ENCODE results near the gene ZNF318. TPM values are rescaled to one million over a fixed set of nuclear protein-coding genes. Genes with fewer than 3 reads are reported as not detected.

Gene ZNF318
- total and polyA plus RNA-seq, 10 of the 15 experiments (the other 5 are each of a cell fraction or from before 2014, with no cell fraction given), result 3.4 to 79.8 (median 13.7) TPM

DNA sequence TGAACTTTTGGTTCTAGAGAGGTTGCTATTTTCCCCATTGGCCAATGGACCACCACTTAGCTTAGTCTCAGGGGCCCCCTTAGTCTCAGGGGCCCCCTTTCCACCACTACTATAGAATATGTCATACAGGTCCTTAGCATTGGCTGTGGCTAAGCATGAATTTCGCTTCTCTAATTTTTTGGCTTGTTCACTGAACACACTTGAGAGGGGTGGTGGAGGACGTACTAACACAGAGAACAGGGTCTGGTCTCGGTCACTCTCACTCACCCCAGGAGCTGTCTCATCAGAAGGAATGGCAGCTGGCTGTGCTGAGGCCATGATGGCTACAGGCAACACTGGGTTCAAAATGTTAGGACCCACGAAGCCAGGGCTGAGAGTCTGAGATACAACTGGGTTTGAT is 30.3 kb downstream of the ZNF318 start (continued):
- TF ChIP-seq, protein P1, sequence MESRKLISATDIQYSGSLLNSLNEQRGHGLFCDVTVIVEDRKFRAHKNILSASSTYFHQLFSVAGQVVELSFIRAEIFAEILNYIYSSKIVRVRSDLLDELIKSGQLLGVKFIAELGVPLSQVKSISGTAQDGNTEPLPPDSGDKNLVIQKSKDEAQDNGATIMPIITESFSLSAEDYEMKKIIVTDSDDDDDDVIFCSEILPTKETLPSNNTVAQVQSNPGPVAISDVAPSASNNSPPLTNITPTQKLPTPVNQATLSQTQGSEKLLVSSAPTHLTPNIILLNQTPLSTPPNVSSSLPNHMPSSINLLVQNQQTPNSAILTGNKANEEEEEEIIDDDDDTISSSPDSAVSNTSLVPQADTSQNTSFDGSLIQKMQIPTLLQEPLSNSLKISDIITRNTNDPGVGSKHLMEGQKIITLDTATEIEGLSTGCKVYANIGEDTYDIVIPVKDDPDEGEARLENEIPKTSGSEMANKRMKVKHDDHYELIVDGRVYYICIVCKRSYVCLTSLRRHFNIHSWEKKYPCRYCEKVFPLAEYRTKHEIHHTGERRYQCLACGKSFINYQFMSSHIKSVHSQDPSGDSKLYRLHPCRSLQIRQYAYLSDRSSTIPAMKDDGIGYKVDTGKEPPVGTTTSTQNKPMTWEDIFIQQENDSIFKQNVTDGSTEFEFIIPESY (IDR thresholded peaks at IDR 0.05), result no peak
- TF ChIP-seq EP300 (IDR thresholded peaks at IDR 0.05; ENCODE audit: borderline replicate concordance in 1 of 2, control insufficient read depth in 1 of 2, low read depth in 2 of 2, low read length in 2 of 2) (peak; percentile 42 to 66; a peak in 1 of 4 replicates), MTA2 (IDR thresholded peaks at IDR 0.05; ENCODE audit: low read depth) (peak; percentile 72), MEF2A (IDR thresholded peaks at IDR 0.05; ENCODE audit: insufficient read depth, low read depth, low read length) (0 out of 2 replicates have a peak, but pooled peaks have one; percentile 27), LARP7 (IDR thresholded peaks at IDR 0.05) (no peak), FOS (IDR thresholded peaks at IDR 0.05; ENCODE audit: borderline replicate concordance, extremely low read depth, insufficient read length) (no peak), NFYA (IDR thresholded peaks at IDR 0.05; ENCODE audit: borderline replicate concordance, low read depth, low read length) (no peak), MYC (IDR thresholded peaks at IDR 0.05; ENCODE audit: insufficient read depth, insufficient read length, insufficient replicate concordance, low read length, severe bottlenecking) (no peak), NR2C2 (IDR thresholded peaks at IDR 0.05; ENCODE audit: borderline replicate concordance, control insufficient read depth, insufficient read length, low read depth) (no peak), TCF3 (IDR thresholded peaks at IDR 0.05; ENCODE audit: borderline replicate concordance, insufficient read depth, low read depth, low read length) (no peak), CREM (IDR thresholded peaks at IDR 0.05; ENCODE audit: low read depth) (0 out of 2 replicates have a peak, but pooled peaks have one; percentile 15), POU2F2 (IDR thresholded peaks at IDR 0.05; ENCODE audit: borderline replicate concordance, low read depth, low read length) (no peak), BACH1 (IDR thresholded peaks at IDR 0.05; ENCODE audit: borderline replicate concordance) (no peak), SP1 (IDR thresholded peaks at IDR 0.05; ENCODE audit: low read depth, low read length) (peak; percentile 48), HDGF (IDR thresholded peaks at IDR 0.05) (peak; percentile 69; the same call in 1 of the 2 replicates), CREB1 (IDR thresholded peaks at IDR 0.05; ENCODE audit: low read depth) (0 out of 2 replicates have a peak, but pooled peaks have one; percentile 28), SPI1 (IDR thresholded peaks at IDR 0.05; ENCODE audit: borderline replicate concordance, insufficient read depth, low read depth, low read length) (peak; percentile 84), RAD51 (IDR thresholded peaks at IDR 0.05) (no peak), EED (IDR thresholded peaks at IDR 0.05; ENCODE audit: low read depth) (0 out of 2 replicates have a peak, but pooled peaks have one; percentile 31), CHD2 (IDR thresholded peaks at IDR 0.05; ENCODE audit: borderline replicate concordance, low read depth, low read length) (no peak)
- TF ChIP-seq, protein P2, sequence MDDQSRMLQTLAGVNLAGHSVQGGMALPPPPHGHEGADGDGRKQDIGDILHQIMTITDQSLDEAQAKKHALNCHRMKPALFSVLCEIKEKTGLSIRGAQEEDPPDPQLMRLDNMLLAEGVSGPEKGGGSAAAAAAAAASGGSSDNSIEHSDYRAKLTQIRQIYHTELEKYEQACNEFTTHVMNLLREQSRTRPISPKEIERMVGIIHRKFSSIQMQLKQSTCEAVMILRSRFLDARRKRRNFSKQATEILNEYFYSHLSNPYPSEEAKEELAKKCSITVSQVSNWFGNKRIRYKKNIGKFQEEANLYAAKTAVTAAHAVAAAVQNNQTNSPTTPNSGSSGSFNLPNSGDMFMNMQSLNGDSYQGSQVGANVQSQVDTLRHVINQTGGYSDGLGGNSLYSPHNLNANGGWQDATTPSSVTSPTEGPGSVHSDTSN (IDR thresholded peaks at IDR 0.05; ENCODE audit: insufficient replicate concordance, low read depth, low read length), result peak; percentile 33
- TF ChIP-seq, protein P3, sequence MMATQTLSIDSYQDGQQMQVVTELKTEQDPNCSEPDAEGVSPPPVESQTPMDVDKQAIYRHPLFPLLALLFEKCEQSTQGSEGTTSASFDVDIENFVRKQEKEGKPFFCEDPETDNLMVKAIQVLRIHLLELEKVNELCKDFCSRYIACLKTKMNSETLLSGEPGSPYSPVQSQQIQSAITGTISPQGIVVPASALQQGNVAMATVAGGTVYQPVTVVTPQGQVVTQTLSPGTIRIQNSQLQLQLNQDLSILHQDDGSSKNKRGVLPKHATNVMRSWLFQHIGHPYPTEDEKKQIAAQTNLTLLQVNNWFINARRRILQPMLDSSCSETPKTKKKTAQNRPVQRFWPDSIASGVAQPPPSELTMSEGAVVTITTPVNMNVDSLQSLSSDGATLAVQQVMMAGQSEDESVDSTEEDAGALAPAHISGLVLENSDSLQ (IDR thresholded peaks at IDR 0.05), result peak; percentile 58; the same call in 1 of the 2 replicates
- TF ChIP-seq, protein P4, sequence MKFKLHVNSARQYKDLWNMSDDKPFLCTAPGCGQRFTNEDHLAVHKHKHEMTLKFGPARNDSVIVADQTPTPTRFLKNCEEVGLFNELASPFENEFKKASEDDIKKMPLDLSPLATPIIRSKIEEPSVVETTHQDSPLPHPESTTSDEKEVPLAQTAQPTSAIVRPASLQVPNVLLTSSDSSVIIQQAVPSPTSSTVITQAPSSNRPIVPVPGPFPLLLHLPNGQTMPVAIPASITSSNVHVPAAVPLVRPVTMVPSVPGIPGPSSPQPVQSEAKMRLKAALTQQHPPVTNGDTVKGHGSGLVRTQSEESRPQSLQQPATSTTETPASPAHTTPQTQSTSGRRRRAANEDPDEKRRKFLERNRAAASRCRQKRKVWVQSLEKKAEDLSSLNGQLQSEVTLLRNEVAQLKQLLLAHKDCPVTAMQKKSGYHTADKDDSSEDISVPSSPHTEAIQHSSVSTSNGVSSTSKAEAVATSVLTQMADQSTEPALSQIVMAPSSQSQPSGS (IDR thresholded peaks at IDR 0.05; ENCODE audit: low read length), result peak; percentile 69; the same call in 1 of the 2 replicates
- TF ChIP-seq, protein P5, sequence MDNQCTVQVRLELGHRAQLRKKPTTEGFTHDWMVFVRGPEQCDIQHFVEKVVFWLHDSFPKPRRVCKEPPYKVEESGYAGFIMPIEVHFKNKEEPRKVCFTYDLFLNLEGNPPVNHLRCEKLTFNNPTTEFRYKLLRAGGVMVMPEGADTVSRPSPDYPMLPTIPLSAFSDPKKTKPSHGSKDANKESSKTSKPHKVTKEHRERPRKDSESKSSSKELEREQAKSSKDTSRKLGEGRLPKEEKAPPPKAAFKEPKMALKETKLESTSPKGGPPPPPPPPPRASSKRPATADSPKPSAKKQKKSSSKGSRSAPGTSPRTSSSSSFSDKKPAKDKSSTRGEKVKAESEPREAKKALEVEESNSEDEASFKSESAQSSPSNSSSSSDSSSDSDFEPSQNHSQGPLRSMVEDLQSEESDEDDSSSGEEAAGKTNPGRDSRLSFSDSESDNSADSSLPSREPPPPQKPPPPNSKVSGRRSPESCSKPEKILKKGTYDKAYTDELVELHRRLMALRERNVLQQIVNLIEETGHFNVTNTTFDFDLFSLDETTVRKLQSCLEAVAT (IDR thresholded peaks at IDR 0.05), result no peak; the same call in 1 of the 2 replicates
